BE2C (cell line): ENCODE results near the gene VPS52.
"Not testable (repeated sequence)": the region's sequence is repeated elsewhere in the genome, so short reads cannot be mapped to it uniquely, and the experiment has no call there.

Source experiments
- DNase-seq: peaks from one replicate; pipeline ENCODE4 v3.0.0-alpha.2; 2020
- H3K27me3 ChIP-seq: fragments of 250-450 bp; sonication (Bioruptor Pico); 2 replicates; pipeline ENCODE4 v1.5.1; 2020; ENCODE audit warnings: mild to moderate bottlenecking
- H3K36me3 ChIP-seq: fragments of 250-450 bp; sonication (Bioruptor Pico); 2 replicates; pipeline ENCODE4 v1.5.1; 2020; ENCODE audit warnings: mild to moderate bottlenecking
- H3K4me1 ChIP-seq: fragments of 250-450 bp; sonication (Bioruptor Pico); 2 replicates; pipeline ENCODE4 v1.5.1; 2020
- H3K4me3 ChIP-seq: 2 replicates; pipeline ENCODE4 v1.5.1; 2011; ENCODE audit warnings: low read depth, low read length
- H3K9me3 ChIP-seq: fragments of 250-450 bp; sonication (Bioruptor Pico); 2 replicates; pipeline ENCODE4 v1.5.1; 2020
- TF ChIP-seq, protein P1 (sequence below): IDR thresholded peaks from 2 replicates; pipeline ENCODE4 v1.5.1; 2012; ENCODE audit warnings: mild to moderate bottlenecking, low read depth, low read length

Gene VPS52

DNA sequence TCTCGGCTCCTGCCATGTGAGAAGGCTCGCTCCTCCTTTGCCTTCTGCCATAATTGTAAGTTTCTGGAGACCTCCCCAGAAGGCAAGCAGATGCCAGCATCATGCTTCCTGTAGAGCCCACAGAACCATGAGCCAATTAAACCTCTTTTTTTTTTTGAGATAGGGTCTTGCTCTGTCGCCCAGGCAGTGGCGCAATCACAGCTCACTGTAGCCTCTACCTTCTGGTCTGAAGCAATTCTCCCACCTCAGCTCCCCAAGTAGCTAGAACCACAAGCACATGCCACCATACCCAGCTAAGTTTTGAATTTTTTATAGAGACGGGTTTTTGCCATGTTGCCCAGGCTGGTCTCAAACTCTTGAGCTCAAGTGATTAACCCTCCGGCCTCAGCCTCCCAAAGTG, 34.8 kb downstream of the VPS52 start:
- no peak for DNase-seq
- Histone ChIP-seq H3K4me1 (no peaks in the 10 kb centered on the region), H3K27me3 (peaks cover 20% of the 10 kb centered on the region), H3K9me3 (no peaks in the 10 kb centered on the region), H3K4me3 (no peak overlapping the region), H3K36me3 (no peaks in the 10 kb centered on the region)
- TF ChIP-seq, protein P1, sequence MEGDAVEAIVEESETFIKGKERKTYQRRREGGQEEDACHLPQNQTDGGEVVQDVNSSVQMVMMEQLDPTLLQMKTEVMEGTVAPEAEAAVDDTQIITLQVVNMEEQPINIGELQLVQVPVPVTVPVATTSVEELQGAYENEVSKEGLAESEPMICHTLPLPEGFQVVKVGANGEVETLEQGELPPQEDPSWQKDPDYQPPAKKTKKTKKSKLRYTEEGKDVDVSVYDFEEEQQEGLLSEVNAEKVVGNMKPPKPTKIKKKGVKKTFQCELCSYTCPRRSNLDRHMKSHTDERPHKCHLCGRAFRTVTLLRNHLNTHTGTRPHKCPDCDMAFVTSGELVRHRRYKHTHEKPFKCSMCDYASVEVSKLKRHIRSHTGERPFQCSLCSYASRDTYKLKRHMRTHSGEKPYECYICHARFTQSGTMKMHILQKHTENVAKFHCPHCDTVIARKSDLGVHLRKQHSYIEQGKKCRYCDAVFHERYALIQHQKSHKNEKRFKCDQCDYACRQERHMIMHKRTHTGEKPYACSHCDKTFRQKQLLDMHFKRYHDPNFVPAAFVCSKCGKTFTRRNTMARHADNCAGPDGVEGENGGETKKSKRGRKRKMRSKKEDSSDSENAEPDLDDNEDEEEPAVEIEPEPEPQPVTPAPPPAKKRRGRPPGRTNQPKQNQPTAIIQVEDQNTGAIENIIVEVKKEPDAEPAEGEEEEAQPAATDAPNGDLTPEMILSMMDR = no peak

DNA sequence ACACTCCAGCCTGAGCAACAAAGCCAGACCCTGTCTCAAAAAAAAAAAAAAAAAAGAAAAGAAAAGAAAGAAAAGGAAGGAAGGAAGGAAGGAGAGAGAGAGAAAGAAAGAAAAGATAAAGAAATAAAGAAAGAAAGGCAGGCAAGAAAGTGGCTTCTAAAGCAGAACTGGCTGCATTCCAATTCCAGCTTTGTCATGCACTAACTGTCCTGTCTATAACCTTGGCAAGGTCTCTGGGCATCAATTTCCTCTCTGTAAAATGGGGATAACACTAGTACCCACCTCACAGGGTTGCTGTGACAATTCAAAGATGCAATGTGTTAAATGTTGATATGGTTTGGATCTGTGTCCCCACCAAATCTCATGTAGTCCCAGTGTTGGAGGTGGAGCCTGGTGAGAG, 35.3 kb downstream of the VPS52 start:
- no peak for DNase-seq
- Histone ChIP-seq H3K4me3 (no peak overlapping the region), H3K36me3 (no peaks in the 10 kb centered on the region), H3K27me3 (peaks cover 18% of the 10 kb centered on the region), H3K4me1 (no peaks in the 10 kb centered on the region), H3K9me3 (no peaks in the 10 kb centered on the region)
- TF ChIP-seq, protein P1 = no peak

DNA sequence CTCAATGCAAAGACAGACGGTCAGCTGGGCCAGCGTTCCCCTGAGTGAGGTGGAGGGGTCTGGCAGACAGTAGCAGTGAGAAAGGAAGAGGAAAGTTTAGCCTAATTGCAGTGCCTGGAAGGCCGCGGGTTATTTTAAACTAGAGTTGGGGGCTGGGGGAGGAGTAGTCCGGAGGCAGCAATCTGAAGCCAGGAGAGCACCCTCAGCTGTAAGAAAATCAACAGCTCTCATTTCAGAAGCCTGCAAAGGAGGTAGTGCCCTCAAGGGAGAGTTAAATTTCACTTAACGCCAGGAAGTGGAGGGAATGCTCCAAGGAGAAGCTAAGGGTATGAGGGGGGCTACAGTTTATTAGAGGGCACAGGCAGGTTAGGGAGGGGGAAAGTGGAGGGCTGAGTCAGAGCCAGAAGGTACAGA, 36.4 kb downstream of the VPS52 start:
- Histone ChIP-seq H3K4me3 (no peak overlapping the region), H3K27me3 (peaks cover 13% of the 10 kb centered on the region), H3K9me3 (no peaks in the 10 kb centered on the region), H3K4me1 (no peaks in the 10 kb centered on the region), H3K36me3 (no peaks in the 10 kb centered on the region)
- TF ChIP-seq, protein P1 = no peak
- DNase-seq = no peak

DNA sequence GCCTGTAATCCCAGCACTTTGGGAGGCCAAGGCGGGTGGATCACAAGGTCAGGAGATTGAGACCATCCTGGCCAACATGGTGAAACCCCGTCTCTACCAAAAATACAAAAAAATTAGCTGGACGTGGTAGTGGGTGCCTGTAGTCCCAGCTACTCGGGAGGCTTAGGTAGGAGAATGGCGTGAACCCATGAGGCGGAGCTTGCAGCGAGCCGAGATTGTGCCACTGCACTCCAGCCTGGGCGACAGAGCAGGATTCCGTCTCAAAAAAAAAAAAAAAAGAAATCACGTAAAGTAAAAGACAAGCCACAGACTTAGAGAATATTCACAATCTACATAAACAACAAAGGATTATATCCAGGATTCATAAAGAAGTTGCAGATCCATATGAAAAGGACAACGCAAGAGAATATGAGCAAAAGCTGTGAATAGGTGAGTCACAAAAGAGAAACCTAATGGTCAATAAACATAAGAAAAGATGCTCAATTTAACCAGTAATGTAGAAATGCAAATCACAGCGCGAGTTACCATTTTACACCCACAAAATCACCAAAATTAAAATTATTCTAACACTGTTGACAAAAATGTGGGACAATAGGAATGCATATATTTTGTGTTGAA, 45.1 kb downstream of the VPS52 start:
- H3K4me1 ChIP-seq, DNase-seq, H3K36me3 ChIP-seq: not testable (repeated sequence)

DNA sequence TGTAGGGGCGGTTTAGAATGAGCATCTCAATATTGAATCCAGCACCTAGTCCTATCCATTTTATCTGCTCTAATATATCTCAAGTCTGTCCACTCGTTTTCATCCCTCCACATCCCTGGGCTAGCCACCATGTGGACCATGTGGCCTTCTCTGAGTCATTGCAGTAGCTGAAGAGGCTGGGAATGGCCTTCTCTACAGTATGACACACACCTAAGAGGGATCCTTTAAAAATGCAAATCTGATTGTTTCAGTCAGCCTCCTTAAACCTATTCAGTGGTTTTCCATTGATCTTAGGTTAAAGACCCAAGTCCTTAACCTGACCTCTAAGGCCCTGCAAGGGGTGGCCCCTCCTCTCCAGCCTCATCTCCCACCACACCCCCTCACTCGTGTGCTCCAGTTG, 54.0 kb downstream of the VPS52 start:
- DNase-seq = no peak
- no peaks in the 10 kb centered on the region for H3K36me3 ChIP-seq
- no peak overlapping the region for H3K4me3 ChIP-seq
- TF ChIP-seq, protein P1 = no peak
- H3K4me1 ChIP-seq = no peaks in the 10 kb centered on the region
- H3K9me3 ChIP-seq = no peaks in the 10 kb centered on the region
- peaks cover 23% of the 10 kb centered on the region for H3K27me3 ChIP-seq

More for the DNA sequence above, 45.1 kb downstream of the VPS52 start:
- peaks cover 15% of the 10 kb centered on the region for H3K27me3 ChIP-seq
- not testable (repeated sequence) for H3K9me3 ChIP-seq, H3K4me3 ChIP-seq

DNA sequence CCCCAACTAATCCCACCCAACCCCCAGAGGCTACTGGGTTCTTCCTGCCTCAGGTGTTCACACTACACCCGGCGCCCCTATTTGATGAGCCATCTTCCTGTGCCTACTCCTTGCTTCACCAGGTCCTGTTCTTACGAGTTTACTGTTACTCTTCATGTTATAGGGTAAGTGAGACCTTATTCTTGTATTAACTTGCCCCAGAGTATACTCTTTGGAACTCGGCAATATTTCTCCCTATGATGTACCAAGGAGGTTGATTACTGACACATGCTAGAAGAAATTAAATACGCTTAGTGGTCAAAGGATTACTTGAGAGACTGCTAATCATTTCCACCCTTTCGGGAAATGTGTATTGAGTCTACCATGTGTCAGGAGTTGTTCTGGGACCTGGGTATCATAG, 54.4 kb downstream of the VPS52 start:
- TF ChIP-seq, protein P1 = no peak
- H3K36me3 ChIP-seq = no peaks in the 10 kb centered on the region
- H3K27me3 ChIP-seq = peaks cover 23% of the 10 kb centered on the region
- DNase-seq = no peak
- H3K4me3 ChIP-seq = no peak overlapping the region
- H3K4me1 ChIP-seq = no peaks in the 10 kb centered on the region
- H3K9me3 ChIP-seq = no peaks in the 10 kb centered on the region
